SH-SY5Y (cell line): ENCODE data around the gene DYNLL1.

Source experiments
- GATA2 ChIP-seq: IDR thresholded peaks from 2 replicates; pipeline ENCODE4 v1.6.1; 2011; ENCODE audit warnings: mild to moderate bottlenecking, low read depth, low read length
- GATA3 ChIP-seq: IDR thresholded peaks from 2 replicates; pipeline ENCODE4 v1.6.1; 2011; ENCODE audit warnings: low read depth, mild to moderate bottlenecking, low read length, moderate library complexity

DNA sequence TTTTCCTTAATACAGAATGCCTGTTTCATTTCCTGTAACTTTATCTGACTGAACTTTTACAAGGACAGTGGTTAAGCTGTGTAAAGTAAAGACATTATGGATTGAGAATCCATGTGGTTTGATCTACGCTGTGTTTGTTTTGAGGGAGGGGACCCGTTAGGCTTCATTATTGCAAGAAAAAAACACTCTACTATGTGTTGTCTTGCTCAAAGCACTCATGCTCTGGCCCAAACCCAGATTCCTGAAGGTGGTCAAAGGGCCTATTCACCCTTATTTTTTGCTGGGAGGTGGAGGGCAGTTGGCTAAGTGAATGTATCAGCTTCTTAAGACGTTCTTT lies 50.1 kb downstream of the DYNLL1 start:
- TF ChIP-seq GATA3 (no peak), GATA2 (no peak)
